Gastroesophageal sphincter (tissue), 4 donors: ENCODE measurements around the gene PABPN1. TPM values are rescaled to one million over a fixed set of nuclear protein-coding genes. Genes with fewer than 3 reads are reported as not detected.

Experiments
- ATAC-seq: fragments of 150-250 bp; one replicate; pipeline ENCODE4 v1.9.1; 2016; ENCODE audit warnings: mild to moderate bottlenecking, moderate library complexity
- H3K27ac ChIP-seq, 4 donors: fragments of 200-600 bp; sonication (generic) in 3 of 4; 1 replicate in 3 of 4; 2 replicates in 1 of 4; pipeline ENCODE4 v1.5.1; 2016 to 2019
- H3K27me3 ChIP-seq: fragments of 200-600 bp; sonication (generic); one replicate; pipeline ENCODE4 v1.5.1; 2019
- H3K36me3 ChIP-seq, 2 donors: fragments of 200-600 bp; sonication (generic); one replicate each; pipeline ENCODE4 v1.5.1; 2019; ENCODE audit warnings: control low read depth in 1 of 2
- H3K4me1 ChIP-seq, 3 donors: fragments of 200-600 bp; sonication (generic); 1 replicate in 2 of 3; 2 replicates in 1 of 3; pipeline ENCODE4 v1.5.1; 2016 to 2019; ENCODE audit warnings: control low read depth in 2 of 3
- H3K4me3 ChIP-seq, 2 donors: fragments of 200-600 bp; sonication (generic); one replicate each; pipeline ENCODE4 v1.5.1; 2019; ENCODE audit warnings: mild to moderate bottlenecking in 1 of 2, moderate library complexity in 1 of 2
- H3K9me3 ChIP-seq, 3 donors: fragments of 200-600 bp; sonication (generic); one replicate each; pipeline ENCODE4 v1.5.1; 2017 to 2019; ENCODE audit warnings: control low read depth in 2 of 3
- EP300 ChIP-seq: sonication (generic); formaldehyde crosslinking; IDR thresholded peaks from one replicate; pipeline ENCODE4 v1.6.1; 2017; ENCODE audit warnings: antibody characterized with exemption, mild to moderate bottlenecking
- POLR2A ChIP-seq, 2 donors: fragments of 450-650 bp; IDR thresholded peaks; one replicate each; pipeline ENCODE4 v1.6.1; 2017; ENCODE audit warnings: antibody characterized with exemption in 2 of 2, mild to moderate bottlenecking in 2 of 2, moderate library complexity in 1 of 2
- POLR2AphosphoS5 ChIP-seq: sonication (generic); formaldehyde crosslinking; IDR thresholded peaks from one replicate; pipeline ENCODE4 v1.6.1; 2017; ENCODE audit warnings: antibody characterized with exemption
- WGBS, 2 donors: methylation state at CpG; one replicate each; pipeline ENCODE4 v1.1.5; 2018; ENCODE audit warnings: low coverage in 1 of 2; 5-methylcytosine and 5-hydroxymethylcytosine counted together
- total RNA-seq, 4 donors: library from RNA; depleted of rRNA; stranded (reverse); fragments of >200 nt; gene quantifications; one replicate each; pipeline ENCODE4 v1.1.0, GENCODE V29; 2016
- TF ChIP-seq, protein P1 (sequence below), 4 experiments: fragments of 200-600 bp in 2 of 4; fragments of 450-650 bp in 2 of 4; sonication (generic) in 1 of 4; IDR thresholded peaks; one replicate each; pipeline ENCODE4 v1.5.1; 2017 to 2019; ENCODE audit warnings: antibody characterized with exemption in 4 of 4, mild to moderate bottlenecking in 2 of 4, moderate library complexity in 2 of 4

The PABPN1 gene
- total RNA-seq, 4 donors from 2014 or later, result 56.3 to 59.8 (median 57.5) TPM

DNA sequence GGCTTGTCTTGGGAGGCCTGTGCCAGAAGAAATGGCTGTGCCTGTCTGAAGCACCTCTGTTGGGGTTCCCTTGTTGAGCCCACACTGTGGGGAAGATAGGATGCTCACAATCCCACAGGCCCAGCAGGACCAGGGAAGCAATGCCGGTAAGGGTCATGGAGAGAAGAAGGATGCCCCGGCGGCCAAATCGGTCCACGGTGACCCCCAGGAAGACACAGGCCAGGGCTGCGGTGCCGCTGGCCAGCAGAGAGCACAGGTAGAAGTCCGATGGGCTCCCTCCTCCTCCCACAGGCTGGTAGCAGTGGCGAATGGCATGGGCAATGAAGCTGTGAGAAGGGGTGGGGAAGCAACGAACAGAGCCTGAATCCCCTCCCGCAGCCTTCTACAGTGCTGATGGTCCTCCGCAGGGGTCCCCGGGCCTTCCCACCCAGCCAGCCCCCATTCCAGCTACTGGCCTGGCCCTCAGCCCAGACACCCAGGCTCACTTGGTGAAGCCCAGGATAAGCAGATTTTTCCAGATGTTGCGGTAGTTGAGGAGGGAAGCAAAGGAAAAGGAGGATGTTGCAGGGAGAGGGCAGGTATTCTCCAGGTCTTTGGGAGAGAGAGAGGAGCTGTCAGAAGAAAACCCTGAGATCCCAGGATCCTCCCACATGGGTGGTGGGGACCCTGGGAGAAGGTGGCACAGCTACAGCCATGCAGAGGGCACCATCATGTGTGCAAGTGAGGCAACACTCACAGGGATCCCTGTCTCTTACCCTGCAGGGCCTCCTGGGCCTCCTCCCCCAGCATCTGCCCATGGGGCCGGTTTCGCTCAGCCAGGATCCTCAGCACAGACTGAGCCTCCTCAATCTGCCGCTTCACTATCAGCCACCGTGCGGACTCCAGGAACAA, 26.4 kb downstream of the PABPN1 start:
- Histone ChIP-seq H3K27ac (no peak overlapping the region), H3K4me1 (peaks cover 0 to 13% (median 6%) of the 10 kb centered on the region in 3 donors), H3K4me3 (no peak overlapping the region), H3K27me3 (no peaks in the 10 kb centered on the region), H3K36me3 (peaks cover 0 to 21% of the 10 kb centered on the region in 2 donors), H3K9me3 (no peaks in the 10 kb centered on the region)
- WGBS, 2 donors, result 89 to 92% methylated on average over 10 to 11 of the region's 19 CpGs
- TF ChIP-seq, protein P1, sequence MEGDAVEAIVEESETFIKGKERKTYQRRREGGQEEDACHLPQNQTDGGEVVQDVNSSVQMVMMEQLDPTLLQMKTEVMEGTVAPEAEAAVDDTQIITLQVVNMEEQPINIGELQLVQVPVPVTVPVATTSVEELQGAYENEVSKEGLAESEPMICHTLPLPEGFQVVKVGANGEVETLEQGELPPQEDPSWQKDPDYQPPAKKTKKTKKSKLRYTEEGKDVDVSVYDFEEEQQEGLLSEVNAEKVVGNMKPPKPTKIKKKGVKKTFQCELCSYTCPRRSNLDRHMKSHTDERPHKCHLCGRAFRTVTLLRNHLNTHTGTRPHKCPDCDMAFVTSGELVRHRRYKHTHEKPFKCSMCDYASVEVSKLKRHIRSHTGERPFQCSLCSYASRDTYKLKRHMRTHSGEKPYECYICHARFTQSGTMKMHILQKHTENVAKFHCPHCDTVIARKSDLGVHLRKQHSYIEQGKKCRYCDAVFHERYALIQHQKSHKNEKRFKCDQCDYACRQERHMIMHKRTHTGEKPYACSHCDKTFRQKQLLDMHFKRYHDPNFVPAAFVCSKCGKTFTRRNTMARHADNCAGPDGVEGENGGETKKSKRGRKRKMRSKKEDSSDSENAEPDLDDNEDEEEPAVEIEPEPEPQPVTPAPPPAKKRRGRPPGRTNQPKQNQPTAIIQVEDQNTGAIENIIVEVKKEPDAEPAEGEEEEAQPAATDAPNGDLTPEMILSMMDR (IDR thresholded peaks at IDR 0.05), result no peak
- TF ChIP-seq POLR2A (IDR thresholded peaks at IDR 0.05), result no peak
- TF ChIP-seq EP300, result no peak
- no peak for TF ChIP-seq POLR2AphosphoS5
- no peak for ATAC-seq

DNA sequence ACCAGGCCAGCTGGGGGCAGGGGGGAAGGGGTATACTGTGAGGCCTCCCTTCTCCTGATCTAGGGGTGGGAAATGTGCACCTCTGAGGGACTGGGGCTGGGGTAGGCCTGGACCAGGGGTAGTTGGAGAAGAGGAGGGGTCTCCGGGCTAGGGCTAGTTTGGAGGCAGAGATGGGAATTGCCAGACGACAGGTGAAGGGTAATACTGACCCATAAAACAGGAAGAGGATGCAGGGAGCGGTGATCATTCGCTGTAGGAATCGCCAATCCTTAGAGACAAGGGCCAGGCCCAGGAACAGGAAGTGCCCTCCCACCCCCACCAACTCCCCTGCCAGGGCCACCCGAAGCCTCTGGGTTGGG, 27.0 kb downstream of the PABPN1 start:
- Histone ChIP-seq H3K36me3 (peaks cover 0 to 21% of the 10 kb centered on the region in 2 donors), H3K4me1 (peaks cover 0 to 20% (median 6%) of the 10 kb centered on the region in 3 donors), H3K27me3 (no peaks in the 10 kb centered on the region), H3K9me3 (no peaks in the 10 kb centered on the region), H3K27ac (no peak overlapping the region), H3K4me3 (no peak overlapping the region)
- no peak for ATAC-seq
- 84% methylated on average over 6 of the region's 6 CpGs; no CpG with 5 or more reads in 1 of the 2 donors for WGBS, 2 donors
- TF ChIP-seq EP300 (no peak), POLR2AphosphoS5 (no peak), POLR2A (IDR thresholded peaks at IDR 0.05) (no peak)
- TF ChIP-seq, protein P1 (IDR thresholded peaks at IDR 0.05), result no peak

DNA sequence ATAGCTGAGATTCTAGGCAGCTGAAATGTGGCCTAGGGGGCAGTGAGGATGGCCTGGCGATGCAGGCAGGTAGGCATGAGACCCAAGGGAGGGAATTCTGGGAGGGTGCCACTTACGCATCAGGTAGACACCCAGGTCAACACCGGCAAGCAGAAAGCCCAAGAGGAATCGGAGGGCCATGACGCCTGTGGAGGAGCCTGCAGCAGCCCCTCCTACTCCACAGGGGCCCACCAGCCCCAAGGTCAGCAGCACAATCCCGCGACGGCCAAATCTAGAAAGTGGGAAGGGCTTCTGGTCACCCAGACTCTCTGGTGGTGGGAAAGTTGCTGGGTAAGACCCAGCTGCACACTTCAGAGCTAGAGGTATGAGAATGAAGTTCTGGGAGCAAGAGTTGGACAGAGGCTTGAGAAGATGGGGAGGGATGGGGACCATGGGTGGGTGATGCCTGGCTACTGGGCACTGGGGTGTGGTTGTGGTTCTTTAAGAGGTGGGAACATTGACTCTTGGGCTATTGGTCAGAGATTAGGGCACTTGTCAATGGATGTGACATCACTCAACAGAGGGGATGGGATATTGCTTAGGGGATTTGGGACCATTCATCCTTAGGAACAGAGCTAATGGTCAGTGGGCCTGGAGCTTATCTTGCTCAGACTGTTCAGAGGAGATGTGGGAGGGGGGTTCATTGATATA, 28.0 kb downstream of the PABPN1 start:
- Histone ChIP-seq H3K27me3 (no peaks in the 10 kb centered on the region), H3K4me1 (peaks cover 0 to 21% (median 6%) of the 10 kb centered on the region in 3 donors), H3K36me3 (peaks cover 0 to 21% of the 10 kb centered on the region in 2 donors), H3K9me3 (no peaks in the 10 kb centered on the region), H3K27ac (no peak overlapping the region), H3K4me3 (no peak overlapping the region)
- TF ChIP-seq, protein P1 (IDR thresholded peaks at IDR 0.05), result no peak
- no peak for TF ChIP-seq POLR2A (IDR thresholded peaks at IDR 0.05)
- TF ChIP-seq EP300, result no peak
- no peak for TF ChIP-seq POLR2AphosphoS5
- ATAC-seq, result no peak
- WGBS, 2 donors, result 78 to 91% methylated on average over 3 to 5 of the region's 8 CpGs

DNA sequence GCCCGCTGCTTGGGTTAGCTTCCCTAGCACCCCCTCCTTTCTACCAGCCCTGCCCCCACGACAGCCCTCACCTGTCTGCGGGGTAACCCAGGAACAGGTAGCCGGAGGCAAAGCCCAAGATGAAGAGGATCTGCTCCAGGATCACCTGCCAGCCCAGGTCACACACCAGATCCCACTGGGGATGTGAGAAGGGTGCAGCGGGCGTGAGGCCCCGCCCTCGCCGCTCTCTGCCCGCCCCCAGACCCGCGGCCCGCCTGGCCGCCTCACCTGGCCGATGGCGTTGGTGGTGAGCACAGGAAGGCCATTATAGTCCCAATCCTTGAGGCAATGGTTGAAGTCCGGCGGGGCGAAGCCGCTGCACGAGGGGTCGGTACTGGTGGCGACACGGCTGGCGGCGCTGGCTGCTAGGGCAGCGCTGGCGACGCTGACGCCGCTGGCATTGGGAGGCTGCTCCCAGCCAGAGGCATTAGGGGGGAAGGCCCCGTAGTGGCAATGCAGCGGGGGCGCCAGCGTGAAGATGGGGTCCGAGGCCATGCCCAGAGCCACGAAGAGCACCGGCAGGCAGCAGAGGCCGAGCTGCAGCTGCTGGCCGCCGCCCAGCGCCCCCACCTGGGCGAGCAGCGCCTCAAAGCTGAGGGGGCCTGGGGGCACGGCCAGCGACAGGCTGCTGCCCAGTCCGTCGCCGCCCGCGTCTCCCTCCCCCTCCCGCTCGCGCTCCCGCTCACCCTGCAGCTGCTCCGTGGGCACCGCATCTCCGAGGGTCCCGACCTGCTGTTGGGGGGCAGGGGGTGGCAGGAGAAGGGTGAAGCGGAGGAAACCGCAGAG, 30.6 kb downstream of the PABPN1 start:
- H3K27me3 ChIP-seq, result no peaks in the 10 kb centered on the region
- no peak for TF ChIP-seq POLR2AphosphoS5
- no peak for TF ChIP-seq POLR2A (IDR thresholded peaks at IDR 0.05)
- TF ChIP-seq EP300, result no peak
- TF ChIP-seq, protein P1 (IDR thresholded peaks at IDR 0.05), result no peak
- peak overlapping the region; percentile 40 to 78 for H3K4me3 ChIP-seq
- peaks cover 0 to 22% of the 10 kb centered on the region in 2 donors for H3K36me3 ChIP-seq
- WGBS, 2 donors, result 50 to 100% methylated on average over 2 of the region's 61 CpGs
- no peaks in the 10 kb centered on the region for H3K9me3 ChIP-seq
- ATAC-seq, result peak; percentile 35
- peaks cover 0 to 21% (median 6%) of the 10 kb centered on the region in 3 donors for H3K4me1 ChIP-seq
- H3K27ac ChIP-seq, result peak overlapping the region in 3 of 4 donors; percentile 75 to 83 (median 82)
